ENCODE measurements around the gene DIPK2A.

DNA sequence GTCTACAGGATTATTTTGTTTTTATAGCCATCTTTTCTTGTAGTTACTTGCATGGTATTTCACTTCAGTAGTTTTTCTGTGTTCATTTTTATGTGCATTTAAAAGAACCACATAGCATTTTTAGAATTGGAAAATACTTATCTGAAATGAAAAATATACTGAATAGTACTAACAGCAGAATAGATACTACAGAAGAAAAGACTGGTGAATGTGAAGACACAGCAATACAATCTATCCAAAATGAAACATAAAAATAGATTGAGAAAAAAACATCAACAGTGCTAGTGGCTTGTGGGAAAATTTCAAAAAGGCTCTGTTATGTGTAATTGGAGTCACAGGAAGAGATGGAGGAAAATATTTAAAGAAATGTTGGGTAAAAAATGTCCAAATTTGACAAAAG is 12.7 kb upstream of the DIPK2A start:
- TF ChIP-seq, protein P1, sequence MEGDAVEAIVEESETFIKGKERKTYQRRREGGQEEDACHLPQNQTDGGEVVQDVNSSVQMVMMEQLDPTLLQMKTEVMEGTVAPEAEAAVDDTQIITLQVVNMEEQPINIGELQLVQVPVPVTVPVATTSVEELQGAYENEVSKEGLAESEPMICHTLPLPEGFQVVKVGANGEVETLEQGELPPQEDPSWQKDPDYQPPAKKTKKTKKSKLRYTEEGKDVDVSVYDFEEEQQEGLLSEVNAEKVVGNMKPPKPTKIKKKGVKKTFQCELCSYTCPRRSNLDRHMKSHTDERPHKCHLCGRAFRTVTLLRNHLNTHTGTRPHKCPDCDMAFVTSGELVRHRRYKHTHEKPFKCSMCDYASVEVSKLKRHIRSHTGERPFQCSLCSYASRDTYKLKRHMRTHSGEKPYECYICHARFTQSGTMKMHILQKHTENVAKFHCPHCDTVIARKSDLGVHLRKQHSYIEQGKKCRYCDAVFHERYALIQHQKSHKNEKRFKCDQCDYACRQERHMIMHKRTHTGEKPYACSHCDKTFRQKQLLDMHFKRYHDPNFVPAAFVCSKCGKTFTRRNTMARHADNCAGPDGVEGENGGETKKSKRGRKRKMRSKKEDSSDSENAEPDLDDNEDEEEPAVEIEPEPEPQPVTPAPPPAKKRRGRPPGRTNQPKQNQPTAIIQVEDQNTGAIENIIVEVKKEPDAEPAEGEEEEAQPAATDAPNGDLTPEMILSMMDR (IDR thresholded peaks at IDR 0.05) = no peak
- no peak for TF ChIP-seq POLR2A (IDR thresholded peaks at IDR 0.05)
